GM12873 (cell line): Measurements from ENCODE around the gene OR8G1.

ENCODE experiments used
- TF ChIP-seq, protein P1 (sequence below): IDR thresholded peaks from 2 replicates; pipeline ENCODE4 v1.5.1; 2012; ENCODE audit warnings: low read depth, mild to moderate bottlenecking, moderate library complexity, low read length, control low read depth; ENCODE audit not compliant: insufficient read depth; ENCODE audit errors: missing control alignments

OR8G1 gene, protein sequence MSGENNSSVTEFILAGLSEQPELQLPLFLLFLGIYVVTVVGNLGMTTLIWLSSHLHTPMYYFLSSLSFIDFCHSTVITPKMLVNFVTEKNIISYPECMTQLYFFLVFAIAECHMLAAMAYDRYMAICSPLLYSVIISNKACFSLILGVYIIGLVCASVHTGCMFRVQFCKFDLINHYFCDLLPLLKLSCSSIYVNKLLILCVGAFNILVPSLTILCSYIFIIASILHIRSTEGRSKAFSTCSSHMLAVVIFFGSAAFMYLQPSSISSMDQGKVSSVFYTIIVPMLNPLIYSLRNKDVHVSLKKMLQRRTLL

DNA sequence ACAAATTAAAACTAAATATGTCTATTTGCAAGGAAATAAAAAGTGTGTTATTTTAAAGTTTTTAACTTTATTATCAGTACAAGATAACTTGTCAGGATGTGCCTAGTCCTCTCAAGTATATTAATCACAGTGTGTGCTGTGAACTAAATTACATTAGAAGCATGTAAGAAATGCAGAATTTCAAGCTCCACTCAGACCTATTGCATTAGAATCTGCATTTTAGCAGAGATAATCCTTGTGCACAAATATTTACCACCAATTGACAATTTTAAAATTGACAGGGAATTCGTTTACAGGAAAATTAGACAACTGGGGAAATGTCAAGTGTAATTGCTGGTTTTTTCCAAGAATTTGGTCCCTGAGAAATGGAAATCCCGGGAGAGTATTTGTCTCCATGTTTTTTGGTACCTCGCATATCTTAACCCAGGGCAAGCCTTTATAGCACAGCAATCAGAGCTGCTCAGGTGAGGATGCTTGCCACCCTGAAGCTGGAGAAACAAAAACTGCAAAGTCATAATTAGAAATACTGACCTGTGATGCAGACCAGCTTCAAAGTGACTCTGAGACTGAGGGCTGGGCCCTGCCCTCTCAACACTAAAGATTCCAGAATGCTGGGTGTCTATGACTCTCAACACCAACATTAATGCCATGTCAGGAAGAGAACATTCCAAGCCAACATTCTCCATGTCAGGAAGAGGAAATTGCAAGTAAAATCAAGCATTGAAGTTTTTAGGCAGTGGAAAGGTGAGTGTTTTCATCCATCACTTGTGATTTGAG is at the start of gene OR8G1:
TSS of gene OR8G1 (plus strand) at position 475 of the 777 bp plus-strand sequence. CDS start 8,581 bp downstream, outside the sequence.
- TF ChIP-seq, protein P1, sequence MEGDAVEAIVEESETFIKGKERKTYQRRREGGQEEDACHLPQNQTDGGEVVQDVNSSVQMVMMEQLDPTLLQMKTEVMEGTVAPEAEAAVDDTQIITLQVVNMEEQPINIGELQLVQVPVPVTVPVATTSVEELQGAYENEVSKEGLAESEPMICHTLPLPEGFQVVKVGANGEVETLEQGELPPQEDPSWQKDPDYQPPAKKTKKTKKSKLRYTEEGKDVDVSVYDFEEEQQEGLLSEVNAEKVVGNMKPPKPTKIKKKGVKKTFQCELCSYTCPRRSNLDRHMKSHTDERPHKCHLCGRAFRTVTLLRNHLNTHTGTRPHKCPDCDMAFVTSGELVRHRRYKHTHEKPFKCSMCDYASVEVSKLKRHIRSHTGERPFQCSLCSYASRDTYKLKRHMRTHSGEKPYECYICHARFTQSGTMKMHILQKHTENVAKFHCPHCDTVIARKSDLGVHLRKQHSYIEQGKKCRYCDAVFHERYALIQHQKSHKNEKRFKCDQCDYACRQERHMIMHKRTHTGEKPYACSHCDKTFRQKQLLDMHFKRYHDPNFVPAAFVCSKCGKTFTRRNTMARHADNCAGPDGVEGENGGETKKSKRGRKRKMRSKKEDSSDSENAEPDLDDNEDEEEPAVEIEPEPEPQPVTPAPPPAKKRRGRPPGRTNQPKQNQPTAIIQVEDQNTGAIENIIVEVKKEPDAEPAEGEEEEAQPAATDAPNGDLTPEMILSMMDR: no peak

DNA sequence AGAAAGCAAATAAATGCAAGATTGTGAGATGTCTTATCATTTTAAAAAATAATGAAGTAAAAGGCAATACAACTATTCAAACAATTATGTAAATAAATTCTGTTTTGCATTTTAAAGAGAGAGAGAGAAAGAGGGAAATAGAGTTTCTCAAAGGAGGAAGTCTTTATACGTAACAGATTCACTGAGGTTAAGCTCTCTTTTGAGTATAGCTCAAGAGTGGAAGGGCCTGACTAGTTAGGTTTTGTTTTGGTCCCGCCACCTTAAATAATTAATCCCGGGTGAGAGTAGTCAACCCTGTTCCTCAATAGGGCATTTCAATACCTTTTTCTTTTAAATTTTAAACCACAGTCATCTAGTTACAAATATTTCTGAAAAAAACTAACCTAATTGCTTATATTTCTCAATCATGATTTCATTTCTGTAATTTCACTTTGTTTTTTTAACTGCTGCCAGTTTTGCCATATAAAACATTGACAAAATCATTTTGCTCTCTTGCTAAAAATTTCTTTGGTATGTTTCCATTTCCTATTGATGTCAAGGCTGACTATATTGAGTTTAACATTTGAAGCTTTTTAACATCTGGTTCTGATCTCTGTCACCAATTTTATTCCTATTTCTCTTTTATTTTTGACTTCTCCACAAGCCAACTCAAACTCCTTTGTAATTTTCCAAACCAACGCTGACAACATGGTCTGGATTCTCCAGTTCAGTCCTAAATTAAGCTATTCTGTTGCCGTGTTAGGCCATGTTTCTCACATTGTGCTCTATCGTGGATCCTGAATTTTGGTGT is 47.5 kb upstream of the OR8G1 start:
- TF ChIP-seq, protein P1: no peak

DNA sequence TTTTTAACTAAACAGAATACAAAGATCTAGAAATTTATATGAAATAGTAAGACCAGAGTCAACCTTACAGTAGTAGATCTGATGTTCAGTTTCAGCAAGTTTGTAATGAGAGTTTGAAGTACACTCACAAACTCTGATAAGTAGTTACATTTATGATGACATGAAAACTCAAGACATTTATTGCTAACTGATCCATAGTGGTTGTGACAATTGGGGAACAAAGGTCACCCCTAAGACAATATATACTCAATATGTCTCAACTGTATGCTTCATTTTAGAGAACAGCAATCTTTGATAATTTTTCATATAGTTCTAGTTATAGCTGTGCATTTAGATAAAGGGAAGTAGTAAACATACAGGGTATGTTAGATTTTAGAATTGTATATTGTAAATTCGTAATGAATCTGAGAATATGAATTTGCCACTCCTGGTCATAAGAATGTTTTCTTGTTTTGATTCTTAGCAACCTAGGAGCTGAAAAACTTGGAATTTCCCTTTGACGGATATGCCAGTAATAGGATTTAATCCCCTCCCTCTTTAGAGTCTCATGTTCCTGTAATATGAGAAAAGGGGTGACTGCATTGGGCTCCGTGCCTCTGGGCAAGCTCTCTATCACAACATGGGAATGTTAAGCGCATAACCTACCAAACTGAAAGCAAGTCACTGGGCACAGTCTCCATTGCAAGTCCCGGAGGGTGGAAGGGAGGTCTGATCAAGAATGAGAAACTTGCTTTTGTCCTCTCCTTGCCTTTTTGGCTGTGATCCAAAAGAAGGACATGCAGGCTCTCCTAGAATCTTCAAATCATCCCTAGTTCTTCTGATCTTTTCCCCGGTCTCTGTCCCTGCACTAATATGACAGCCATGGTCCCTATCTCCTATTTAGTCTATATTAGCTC is 46.4 kb upstream of the OR8G1 start:
- TF ChIP-seq, protein P1: no peak

DNA sequence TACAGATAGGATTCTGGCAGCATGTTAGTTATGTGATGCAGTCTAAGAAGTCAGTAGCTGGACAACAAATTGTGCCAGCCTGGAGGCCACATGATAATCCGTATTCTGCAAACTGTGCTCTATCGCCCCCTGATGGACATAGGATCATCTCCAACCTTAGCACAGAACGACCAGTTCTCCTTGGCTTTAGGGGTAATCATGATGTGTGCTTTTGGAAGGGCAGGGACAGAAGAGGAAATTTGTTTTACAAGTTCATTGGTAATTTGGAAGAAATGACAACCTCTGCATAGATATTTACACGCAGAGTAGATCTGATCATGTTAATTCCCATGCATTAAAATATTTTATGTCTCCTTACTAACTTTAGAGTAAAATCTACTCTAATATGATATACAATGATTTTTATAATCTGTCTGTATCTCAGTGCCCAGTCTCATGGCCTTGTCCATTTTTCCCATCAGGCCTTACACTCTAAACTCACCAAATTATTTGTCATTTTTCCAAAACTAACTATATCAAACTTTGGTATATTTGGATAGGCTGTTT is 45.6 kb upstream of the OR8G1 start:
- TF ChIP-seq, protein P1: peak; percentile 84

DNA sequence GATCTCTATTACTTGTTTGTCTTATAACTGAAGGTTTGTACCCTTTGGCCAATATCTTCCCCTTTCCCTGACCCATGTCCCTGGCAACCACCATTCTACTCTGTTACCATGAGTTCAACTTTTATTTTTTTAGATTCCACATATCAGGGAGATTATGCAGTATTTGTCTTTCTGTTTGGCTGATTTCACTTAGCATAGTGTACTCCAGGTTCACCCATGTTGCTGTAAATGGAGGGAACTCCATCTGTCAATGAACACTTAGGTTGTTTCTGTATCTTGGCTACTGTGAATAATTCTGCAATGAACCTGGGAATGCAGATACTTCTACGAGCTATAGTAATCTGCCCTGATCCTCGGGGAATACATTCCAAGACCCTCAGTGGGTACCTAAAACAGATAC is 42.9 kb upstream of the OR8G1 start:
- TF ChIP-seq, protein P1: no peak

DNA sequence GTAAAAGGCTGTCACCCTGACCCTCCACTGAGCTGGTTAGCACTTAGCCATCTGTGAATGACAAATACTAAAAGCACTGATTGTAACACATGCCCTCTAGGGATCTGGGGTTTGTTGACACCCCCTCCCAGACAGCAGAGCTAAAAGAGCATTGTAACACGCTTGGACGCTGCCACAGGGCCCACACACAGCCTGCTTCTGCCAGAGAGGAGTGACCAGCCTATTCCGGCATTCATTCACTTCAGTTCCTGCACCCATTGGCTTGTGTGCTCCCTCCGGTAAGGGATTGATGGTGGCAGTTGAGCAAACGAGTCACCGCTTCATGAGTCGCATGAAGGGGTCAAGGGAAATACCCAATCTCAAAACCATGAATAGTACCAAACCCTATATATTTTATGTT is 42.0 kb upstream of the OR8G1 start:
- TF ChIP-seq, protein P1: no peak
